GM18861 (cell line): Measurements from ENCODE around the gene FLNA.
"Not testable (repeated sequence)": the region's sequence is repeated elsewhere in the genome, so short reads cannot be mapped to it uniquely, and the experiment has no call there.

Source experiments
- ATAC-seq: cut with Tn5 transposase; IDR thresholded peaks from one replicate; pipeline ENCODE4 v1.9.1; 2021; ENCODE audit not compliant: unreplicated experiment

The FLNA gene, protein sequence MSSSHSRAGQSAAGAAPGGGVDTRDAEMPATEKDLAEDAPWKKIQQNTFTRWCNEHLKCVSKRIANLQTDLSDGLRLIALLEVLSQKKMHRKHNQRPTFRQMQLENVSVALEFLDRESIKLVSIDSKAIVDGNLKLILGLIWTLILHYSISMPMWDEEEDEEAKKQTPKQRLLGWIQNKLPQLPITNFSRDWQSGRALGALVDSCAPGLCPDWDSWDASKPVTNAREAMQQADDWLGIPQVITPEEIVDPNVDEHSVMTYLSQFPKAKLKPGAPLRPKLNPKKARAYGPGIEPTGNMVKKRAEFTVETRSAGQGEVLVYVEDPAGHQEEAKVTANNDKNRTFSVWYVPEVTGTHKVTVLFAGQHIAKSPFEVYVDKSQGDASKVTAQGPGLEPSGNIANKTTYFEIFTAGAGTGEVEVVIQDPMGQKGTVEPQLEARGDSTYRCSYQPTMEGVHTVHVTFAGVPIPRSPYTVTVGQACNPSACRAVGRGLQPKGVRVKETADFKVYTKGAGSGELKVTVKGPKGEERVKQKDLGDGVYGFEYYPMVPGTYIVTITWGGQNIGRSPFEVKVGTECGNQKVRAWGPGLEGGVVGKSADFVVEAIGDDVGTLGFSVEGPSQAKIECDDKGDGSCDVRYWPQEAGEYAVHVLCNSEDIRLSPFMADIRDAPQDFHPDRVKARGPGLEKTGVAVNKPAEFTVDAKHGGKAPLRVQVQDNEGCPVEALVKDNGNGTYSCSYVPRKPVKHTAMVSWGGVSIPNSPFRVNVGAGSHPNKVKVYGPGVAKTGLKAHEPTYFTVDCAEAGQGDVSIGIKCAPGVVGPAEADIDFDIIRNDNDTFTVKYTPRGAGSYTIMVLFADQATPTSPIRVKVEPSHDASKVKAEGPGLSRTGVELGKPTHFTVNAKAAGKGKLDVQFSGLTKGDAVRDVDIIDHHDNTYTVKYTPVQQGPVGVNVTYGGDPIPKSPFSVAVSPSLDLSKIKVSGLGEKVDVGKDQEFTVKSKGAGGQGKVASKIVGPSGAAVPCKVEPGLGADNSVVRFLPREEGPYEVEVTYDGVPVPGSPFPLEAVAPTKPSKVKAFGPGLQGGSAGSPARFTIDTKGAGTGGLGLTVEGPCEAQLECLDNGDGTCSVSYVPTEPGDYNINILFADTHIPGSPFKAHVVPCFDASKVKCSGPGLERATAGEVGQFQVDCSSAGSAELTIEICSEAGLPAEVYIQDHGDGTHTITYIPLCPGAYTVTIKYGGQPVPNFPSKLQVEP (N-terminal part only)

DNA sequence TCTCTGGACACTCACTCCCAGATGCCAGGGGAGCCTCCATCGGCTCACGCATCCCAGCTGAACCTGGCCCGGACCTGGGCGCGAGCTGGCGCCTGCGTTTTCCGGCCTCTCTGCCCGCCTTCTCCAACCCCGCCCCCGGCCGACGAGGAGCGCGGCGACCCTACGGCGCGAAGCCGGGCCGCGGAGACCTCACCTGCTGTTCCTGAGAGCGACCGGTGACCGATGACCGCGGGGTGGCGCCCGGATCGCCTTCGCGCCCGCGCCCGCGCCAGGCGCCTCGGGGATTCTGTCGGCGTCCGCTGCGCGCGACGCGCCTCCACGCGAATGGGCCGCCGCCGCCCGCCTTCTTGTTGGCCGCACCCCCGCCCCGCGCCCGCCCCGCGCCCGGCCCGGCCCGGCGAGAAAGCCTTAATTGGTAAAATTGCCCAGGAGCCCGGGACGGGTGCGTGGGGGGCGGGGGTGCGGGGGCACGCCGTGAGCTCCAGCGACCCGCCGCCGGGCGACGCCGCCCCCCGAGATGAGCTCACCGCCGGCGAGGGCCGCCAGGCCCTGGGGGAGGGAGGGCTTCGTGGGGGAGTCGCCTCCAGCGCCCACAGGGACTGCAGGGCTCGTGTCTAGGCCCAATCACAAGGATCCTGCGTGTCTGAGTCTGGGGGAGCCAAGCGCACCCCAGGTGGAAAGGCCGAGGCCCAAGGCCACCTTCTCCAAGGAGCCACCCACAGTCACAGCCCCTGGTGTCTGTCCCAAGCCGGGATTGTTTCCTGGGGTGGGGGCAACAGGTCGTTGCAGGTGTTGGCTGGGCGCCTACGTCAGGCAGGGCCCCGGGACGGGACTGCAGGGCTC is at the start of gene FLNA:
Gene FLNA, minus strand, starts transcription at position 322 of the 843 bp plus-strand sequence. CDS start 3,389 bp downstream, outside the sequence.
- ATAC-seq = no peak

DNA sequence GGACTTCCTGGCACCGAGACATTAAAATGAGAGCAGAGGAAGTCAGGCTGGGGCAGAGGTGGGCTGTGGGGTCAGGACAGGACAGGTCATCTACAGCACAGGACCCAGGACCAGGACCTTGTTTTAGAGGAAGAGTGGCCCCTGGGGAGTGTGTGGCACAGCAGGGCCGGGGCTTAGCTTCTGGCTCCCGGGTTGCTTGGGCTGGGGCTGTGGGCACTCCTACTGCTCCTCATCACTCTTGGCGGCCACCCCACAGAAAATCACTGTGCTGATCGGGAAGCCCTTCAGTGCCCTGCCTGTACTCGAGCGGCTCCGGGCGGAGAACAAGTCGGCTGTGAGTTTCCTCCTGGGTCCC is 45.9 kb upstream of the FLNA start:
- no peak for ATAC-seq

DNA sequence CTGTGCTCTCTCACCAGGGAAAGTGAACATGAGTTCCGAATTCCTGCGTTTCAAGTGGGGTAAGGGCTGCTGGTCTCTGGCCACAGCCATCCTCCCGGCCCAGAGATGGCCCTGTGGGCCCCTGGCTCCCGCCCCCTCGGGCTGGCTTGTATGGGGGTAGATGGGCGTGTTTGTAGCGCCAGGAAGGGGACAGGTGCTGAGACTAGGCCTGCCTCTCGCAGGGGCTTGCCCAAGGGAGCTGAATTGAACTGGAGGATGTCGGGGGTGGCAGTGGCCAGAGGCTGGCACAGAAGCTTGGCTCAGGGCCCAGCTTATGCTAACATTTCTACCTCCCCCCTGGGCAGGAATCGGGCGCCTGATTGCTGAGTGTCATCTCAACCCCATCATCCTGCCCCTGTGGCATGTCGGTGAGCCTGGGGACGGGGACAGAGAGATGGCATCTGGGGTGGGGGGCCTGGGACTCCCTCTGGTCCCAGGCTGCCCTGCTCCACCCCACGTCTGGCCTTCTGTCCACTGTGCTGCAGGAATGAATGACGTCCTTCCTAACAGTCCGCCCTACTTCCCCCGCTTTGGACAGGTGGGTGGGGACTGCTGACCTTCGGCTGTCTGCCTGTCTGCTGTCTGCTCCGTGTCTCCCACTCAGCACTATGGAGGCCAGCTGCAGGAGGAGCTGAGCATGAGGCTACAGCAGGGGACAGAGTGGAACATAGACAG is 45.4 kb upstream of the FLNA start:
- no peak for ATAC-seq

DNA sequence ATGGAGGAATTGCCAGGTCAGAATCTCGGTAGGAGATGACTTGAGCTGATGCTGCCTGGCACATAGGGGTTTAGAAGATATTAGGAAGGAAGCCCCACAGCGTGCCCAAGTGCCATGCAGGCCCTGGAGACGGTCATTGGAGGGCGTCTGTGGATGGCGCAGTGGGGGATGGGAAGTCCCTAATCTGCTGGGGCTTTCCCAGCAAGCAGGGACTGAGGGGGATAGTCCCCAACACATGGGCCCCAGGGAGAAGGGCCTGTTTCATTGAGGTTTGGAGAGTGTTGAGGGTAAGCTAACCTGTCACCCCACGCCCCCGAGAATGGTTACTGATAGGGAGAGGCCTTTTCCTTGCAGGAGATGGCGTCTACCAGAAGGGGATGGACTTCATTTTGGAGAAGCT is 44.8 kb upstream of the FLNA start:
- no peak for ATAC-seq

DNA sequence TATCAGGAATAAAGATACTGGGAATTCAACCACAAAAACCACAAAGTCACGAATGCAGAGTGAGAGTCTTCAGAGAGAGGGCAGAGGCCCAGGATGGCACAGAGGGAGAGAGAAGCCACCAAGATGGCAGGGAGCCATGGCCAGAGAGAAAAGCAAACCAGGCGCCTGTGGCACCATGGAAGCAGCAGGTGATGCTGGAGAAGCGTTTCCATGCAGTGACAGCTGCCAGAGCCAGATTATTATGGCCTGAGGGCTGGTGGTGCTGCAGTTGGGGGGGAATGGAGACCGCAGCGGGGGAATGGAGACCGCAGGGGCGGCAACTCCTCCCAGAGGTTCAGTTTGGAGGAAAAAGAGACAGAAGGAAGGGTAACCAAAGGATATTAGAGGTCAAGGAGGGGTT is 42.7 kb upstream of the FLNA start:
- no peak for ATAC-seq

DNA sequence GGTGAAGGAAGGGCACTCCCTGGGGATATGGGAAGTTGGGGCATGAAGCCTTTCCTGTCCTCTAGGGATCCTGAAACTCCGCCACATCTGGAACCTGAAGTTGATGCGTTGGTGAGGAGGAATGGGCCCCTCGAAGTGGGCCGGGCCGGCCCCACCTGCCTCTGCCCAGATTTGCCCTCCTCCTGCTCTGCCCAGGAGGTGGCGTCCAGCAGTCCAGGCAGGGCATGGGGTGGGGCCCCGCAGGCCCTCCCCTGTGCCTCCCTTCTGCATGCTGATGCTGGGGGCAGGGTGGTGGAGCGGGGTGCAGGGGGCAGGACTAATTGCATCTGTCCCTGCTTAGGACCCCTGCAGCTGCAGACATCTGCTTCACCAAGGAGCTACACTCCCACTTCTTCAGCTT is 38.7 kb upstream of the FLNA start:
- no peak for ATAC-seq

DNA sequence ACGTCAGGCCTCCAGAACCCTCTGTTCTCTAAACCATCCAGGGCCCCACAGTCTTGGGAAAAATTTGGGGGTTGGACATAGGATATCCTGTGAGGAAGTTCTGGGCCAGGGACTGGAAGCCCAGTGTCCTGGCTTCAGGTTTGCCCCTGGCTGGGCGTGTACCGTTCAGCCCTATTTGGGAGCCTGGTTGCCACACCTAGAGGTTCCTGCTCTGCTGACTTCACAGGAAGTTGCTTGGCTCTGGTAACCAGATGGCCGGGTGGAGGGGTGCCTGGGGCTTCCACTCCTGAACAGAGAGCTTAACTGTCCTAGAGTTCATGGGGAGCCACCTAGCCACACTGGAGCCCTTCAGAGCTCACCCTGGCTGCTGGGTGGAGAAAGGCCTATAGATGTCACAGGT is 38.0 kb upstream of the FLNA start:
- ATAC-seq = no peak

DNA sequence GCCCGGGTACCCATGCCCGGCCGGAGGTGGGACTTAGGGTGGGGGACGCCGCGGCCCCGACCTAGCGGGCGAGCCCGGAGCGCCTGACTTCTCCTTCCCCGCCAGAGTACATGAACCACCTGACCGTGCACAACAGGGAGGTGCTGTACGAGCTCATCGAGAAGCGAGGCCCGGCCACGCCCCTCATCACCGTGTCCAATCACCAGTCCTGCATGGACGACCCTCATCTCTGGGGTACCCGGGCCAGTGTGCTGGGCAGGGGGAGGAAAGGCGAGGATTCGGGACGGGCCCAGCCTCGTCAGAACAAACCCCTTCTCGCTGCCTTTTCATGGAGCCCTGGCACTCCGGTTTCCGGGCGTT is 37.5 kb upstream of the FLNA start:
- ATAC-seq = no peak

DNA sequence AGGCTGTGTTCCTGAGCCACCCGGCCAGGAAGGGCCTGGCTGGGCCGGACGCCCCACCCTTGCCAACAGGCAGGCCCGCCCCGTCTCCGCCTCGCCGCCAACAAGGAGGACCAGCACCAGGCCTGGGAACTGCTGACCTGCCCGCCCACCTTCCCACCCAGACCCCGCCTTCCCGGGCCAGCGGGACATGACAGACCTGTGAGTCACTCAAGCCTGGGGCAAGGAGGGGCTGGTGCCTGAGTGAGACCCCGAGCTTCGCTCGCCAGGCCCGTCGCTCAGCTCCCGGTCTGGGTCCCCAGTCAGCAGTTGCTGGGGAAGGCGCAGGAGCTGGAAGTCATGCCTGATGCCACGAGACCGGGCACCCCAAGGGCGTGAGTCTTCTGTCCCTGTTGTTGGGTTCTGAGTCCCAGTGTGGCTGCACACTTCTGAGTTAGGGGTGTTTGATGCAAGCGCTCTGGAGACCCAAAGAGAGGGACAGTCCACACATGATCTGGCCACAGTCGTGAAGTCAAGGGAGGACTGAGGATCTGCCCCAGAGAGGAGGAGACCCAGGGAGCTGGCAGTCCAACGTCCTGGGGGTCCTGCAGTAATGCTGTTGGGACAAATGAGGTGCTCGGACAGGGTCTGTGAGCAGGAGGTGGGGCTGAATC is 34.9 kb upstream of the FLNA start, which contains the start of gene DNASE1L1:
Gene DNASE1L1, minus strand, starts transcription at position 33 of the 650 bp plus-strand sequence. CDS start 3,686 bp downstream, outside the sequence.
- peak; percentile 29 for ATAC-seq

DNA sequence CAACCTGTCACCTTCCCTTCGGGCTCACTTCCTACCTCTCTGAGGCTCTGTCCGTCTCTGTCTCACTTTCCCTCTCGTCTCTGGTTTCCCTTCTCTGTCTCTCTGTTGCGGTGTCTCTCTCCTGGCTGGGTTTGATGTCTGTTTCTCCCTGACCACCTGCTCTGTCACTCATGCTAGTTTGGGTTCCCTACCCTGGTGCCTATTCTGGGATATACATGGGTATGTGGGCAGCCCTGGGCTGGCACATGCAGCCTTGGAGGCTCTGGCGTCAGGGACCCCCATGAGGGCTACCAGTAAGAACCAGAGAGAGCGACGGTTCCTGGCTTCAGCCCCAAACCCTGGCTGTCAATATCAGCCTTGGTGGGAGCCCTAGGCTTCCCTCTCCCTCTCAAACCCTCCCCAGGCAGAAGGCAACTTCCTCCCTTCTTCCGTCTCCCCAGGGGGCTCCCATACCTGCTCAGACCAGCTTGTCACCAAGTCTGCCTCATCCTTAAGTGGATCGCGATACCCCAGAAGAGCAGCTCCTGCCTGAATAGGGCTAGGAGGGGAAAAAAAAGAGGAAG is 34.3 kb upstream of the FLNA start:
- no peak for ATAC-seq

DNA sequence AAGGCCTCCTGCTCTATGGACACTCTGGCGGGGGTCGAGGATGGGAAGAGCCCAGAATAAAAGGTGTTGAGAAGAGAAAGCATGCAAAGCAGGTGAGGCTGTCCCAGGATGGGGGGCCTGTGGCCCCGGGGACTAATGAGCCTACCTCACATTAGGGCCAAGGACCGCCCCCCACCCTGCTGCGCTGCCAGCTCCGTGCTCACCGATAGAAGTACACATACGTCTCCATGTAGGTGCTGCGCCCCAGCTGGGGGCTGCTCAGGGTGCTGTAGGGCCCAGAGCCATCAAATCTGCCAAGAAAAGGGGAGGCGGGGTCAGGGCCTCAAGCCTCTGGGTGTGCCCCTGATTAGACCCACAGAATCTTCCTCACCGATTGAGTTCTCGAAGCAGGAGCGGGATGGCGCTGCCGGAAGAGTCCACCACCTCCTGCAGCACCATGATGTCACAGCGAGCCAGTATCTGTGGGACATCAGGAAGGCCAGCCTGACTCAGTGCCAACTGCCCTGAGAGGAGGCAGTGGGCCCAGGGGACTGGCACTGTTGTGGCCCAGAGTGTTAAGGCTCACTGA is 30.3 kb upstream of the FLNA start:
- ATAC-seq = no peak

DNA sequence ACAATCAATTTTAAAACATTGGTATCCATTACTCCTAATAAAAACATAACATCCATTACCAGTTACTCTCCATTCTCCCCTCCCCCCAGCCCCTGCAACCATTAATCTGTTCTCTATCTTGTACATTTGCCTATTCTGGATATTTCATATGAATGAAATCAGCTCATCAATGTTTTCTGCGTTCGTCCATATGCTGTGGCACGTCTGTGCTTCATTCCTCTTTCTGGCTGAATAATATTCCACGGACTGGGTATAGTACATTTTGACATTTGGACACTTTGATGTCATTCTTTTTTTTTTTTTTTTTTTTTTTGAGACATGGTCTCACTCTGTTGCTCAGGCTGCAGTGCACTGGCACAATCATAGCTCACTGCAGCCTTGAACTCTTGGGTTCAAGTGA is 29.4 kb upstream of the FLNA start:
- ATAC-seq = no peak

DNA sequence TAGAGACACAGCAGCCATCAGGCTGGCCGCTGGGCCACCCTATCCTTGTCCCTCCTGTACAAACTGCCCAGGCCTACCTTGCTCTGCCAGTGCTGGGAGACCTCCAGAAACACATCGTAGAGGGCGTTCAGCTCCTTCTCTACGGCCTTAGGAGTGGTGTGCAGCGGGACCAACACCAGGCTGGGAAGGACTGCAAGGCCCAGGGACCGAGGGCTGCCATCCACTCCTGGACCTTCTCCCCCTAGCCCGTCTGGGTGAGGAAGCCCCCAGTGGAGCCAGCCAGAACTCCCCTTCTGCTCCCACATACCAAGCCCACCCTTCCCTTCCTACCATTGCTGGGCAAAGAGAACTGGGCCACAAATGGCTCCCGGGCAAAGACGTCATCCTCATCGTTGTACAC is 28.8 kb upstream of the FLNA start:
- ATAC-seq = no peak

DNA sequence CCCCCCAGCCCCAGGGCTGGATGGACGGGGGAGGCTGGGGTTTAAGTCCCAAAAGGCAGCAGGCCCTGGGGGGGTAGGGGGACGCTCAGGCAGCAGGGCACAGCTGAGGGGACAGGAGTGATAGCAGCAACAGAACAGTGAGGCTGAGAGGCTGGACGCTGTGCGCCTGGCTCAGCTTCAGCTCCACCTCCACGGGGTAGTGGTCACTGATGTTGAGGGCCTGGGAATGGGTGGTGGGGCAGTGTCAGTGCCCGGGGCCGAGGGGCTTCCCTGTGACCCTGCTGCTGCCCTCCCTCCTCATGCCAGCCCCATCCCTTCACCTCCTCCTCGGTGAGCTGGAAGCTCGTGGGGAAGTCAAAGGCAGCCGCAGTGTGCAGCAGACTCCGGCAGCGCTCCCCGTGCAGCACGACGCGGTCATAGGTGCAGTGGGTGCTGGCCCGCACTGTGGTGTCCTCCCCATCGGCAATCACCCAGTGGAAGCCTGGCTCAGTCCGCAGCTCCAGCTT is 28.2 kb upstream of the FLNA start:
- ATAC-seq = no peak

DNA sequence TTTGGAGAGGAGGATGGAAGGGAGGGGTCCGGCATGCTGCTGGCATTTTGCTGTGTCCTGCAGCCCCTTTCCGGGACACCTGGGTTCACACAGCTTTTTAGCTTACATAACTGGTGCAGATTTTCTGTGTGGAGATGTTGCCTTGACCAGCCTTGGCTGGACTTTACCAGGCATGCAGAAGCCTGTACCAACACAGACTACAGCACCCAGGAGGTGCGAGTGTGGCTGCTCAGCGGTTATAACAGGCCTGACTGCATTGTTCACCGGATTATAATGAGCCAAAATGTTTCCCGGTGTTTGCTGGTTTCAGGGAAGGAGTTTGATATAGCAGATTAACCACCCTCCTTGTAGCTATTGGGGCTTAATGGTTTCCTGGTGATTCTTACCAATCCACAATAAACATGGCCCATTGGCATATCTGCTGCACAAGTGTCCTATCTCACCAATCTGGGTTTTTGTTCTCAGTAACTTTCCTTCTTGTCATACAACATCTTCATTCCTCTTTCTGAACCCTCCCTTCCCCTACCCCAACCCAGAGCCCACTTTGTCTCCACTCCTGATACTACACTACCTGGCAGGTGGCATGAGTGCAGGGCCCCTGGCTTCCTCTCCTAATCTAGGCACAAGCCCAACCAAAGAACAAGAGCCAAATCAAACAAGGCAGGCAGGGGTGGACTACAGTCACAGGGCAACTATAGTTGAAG is 27.6 kb upstream of the FLNA start:
- ATAC-seq = no peak

DNA sequence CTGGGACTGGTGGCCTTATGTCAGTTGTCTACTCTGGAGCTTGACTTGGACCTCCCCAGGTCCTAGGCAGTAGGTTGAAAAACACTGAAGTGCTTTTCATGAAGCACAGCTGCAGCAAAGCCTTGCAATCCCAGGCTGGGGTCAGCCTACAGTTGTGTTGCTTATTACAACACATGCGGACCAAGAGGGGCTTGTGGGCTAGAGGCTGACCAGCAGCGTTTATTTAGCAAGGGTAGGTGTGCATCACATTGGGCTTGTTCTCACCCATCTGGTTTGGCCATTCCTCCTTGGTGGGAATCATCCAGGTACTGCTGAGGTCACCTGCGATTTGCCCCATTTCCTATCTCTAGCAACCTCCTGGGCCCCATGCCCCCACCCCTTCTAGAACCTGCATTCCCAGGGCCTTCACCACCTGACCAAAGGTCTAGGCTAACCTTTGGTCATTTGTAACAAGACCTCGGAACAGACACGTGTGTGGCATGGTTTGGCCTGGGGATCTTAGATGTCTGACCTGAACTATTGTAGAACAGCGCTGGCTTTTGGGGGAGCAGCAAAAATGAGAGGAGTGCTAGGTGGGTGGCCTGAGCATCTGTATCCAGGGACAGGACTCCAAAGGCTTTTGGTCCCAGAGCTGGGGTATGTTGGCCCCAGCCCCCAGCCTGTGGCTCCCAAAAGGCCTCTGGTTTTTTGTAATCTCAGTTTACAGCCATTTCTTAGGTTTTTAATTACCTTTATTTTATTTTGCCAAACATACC is 26.8 kb upstream of the FLNA start:
- no peak for ATAC-seq

DNA sequence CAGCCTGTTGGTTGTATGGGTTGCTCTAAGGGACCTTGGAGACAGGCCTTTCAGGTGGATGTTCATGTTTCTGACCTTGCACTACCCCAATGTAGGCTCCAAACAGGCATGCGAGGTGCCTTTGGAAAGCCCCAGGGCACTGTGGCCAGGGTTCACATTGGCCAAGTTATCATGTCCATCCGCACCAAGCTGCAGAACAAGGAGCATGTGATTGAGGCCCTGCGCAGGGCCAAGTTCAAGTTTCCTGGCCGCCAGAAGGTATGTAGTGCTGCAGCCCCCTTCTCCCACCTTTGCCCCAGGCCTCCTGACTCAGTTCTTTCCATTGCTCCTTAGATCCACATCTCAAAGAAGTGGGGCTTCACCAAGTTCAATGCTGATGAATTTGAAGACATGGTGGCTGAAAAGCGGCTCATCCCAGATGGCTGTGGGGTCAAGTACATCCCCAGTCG is 26.0 kb upstream of the FLNA start:
- ATAC-seq = not testable (repeated sequence)
